GM12892 (cell line): ENCODE results near the gene BANF2.

Source experiments
- POLR2A ChIP-seq: IDR thresholded peaks from 2 replicates; pipeline ENCODE4 v1.6.1; 2011; ENCODE audit warnings: low read depth, low read length, control low read depth
- POLR2AphosphoS5 ChIP-seq: IDR thresholded peaks from 2 replicates; pipeline ENCODE4 v1.6.1; 2011; ENCODE audit warnings: low read depth, low read length, control low read depth
- TAF1 ChIP-seq: IDR thresholded peaks from 2 replicates; pipeline ENCODE4 v1.6.1; 2011; ENCODE audit warnings: low read depth, mild to moderate bottlenecking, control low read depth, low read length, borderline replicate concordance

GRCh38 chr20:17673084-17673483 is 26.7 kb upstream of the BANF2 start:
- TF ChIP-seq POLR2AphosphoS5 (no peak), TAF1 (no peak), POLR2A (no peak)
